OCI-LY3 (cell line): ENCODE results near the gene LMO1.
A peak's percentile ranks its signal among the peaks of the same experiment; 100 is the strongest.

Experiments
- H2AFZ ChIP-seq: fragments of 200-600, 300-600 bp; shearing (Covaris generic); 2 replicates; pipeline ENCODE4 v1.6.0; 2014; ENCODE audit warnings: antibody characterized with exemption, low read depth, low read length
- H3K27ac ChIP-seq: fragments of 200-600, 300-600 bp; sonication (generic); 2 replicates; pipeline ENCODE4 v1.5.1; 2014; ENCODE audit warnings: mild to moderate bottlenecking, low read length, moderate library complexity, mixed read lengths
- H3K27me3 ChIP-seq: fragments of 200-600, 300-600 bp; sonication (generic); 2 replicates; pipeline ENCODE4 v1.6.1; 2014; ENCODE audit warnings: low read depth, low read length, mixed read lengths
- H3K36me3 ChIP-seq: fragments of 200-600, 300-600 bp; sonication (generic); replicated peaks from 2 replicates; pipeline ENCODE3; 2014; ENCODE audit warnings: low read depth, low read length, mixed read lengths
- H3K4me1 ChIP-seq: fragments of 300-600, 200-600 bp; sonication (generic); 2 replicates; pipeline ENCODE4 v1.6.1; 2014; ENCODE audit warnings: low read length, mixed read lengths
- H3K4me2 ChIP-seq: fragments of 200-600, 300-600 bp; sonication (generic); 2 replicates; pipeline ENCODE4 v1.6.1; 2014; ENCODE audit warnings: low read length, mixed read lengths
- H3K4me3 ChIP-seq: fragments of 300-600, 200-600 bp; sonication (generic); 2 replicates; pipeline ENCODE4 v1.5.1; 2014; ENCODE audit warnings: antibody characterized with exemption, mild to moderate bottlenecking, low read length, moderate library complexity
- H3K79me2 ChIP-seq: fragments of 300-600, 200-600 bp; shearing (Covaris generic); 2 replicates; pipeline ENCODE4 v1.6.1; 2014; ENCODE audit warnings: mild to moderate bottlenecking, low read length, mixed read lengths
- H3K9ac ChIP-seq: fragments of 300-600, 200-600 bp; shearing (Covaris generic); 2 replicates; pipeline ENCODE4 v1.6.0; 2014; ENCODE audit warnings: mild to moderate bottlenecking, low read length, moderate library complexity
- H3K9me3 ChIP-seq: fragments of 200-600, 300-600 bp; shearing (Covaris generic); 2 replicates; pipeline ENCODE4 v1.6.1; 2014; ENCODE audit warnings: low read length, mixed read lengths; ENCODE audit not compliant: insufficient read depth
- H4K20me1 ChIP-seq: fragments of 200-600, 300-600 bp; sonication (generic); 2 replicates; pipeline ENCODE4 v1.6.1; 2016; ENCODE audit warnings: low read length, mixed read lengths; ENCODE audit not compliant: insufficient read depth
- CTCF ChIP-seq: fragments of 200-600, 300-600 bp; sonication (generic); IDR thresholded peaks from 2 replicates; pipeline ENCODE4 v1.5.1; 2014; ENCODE audit warnings: antibody characterized with exemption, low read length, low read depth
- EZH2phosphoT487 ChIP-seq: fragments of 200-600 bp; shearing (Covaris generic); IDR thresholded peaks from 2 replicates; pipeline ENCODE4 v1.6.1; 2018; ENCODE audit warnings: antibody characterized with exemption, mixed run types, low read depth

Gene LMO1

GRCh38 chr11:8199676-8200075, 64.0 kb downstream of the LMO1 start:
- no peak overlapping the region for H3K4me2 ChIP-seq
- H2AFZ ChIP-seq = no peak overlapping the region
- no peaks in the 10 kb centered on the region for H3K79me2 ChIP-seq
- H3K27me3 ChIP-seq = no peaks in the 10 kb centered on the region
- H3K36me3 ChIP-seq = no peaks in the 10 kb centered on the region
- TF ChIP-seq CTCF (no peak), EZH2phosphoT487 (no peak)
- H4K20me1 ChIP-seq = no peaks in the 10 kb centered on the region
- H3K9ac ChIP-seq = no peak overlapping the region
- H3K4me1 ChIP-seq = peaks cover 61% of the 10 kb centered on the region
- H3K4me3 ChIP-seq = no peak overlapping the region
- H3K9me3 ChIP-seq = no peaks in the 10 kb centered on the region
- no peak overlapping the region for H3K27ac ChIP-seq

- Histone ChIP-seq H3K36me3 (no peaks in the 10 kb centered on the region), H3K4me2 (no peak overlapping the region), H3K79me2 (no peaks in the 10 kb centered on the region), H3K4me1 (peaks cover 40% of the 10 kb centered on the region), H3K9ac (no peak overlapping the region), H3K9me3 (no peaks in the 10 kb centered on the region), H2AFZ (no peak overlapping the region), H3K4me3 (no peak overlapping the region), H3K27me3 (no peaks in the 10 kb centered on the region), H4K20me1 (no peaks in the 10 kb centered on the region), H3K27ac (no peak overlapping the region)
- TF ChIP-seq CTCF = no peak
- no peak for TF ChIP-seq EZH2phosphoT487
Measured at GRCh38 chr11:8196749-8197148, 66.9 kb downstream of the LMO1 start.

- Histone ChIP-seq H3K4me1 (peaks cover 34% of the 10 kb centered on the region), H3K4me2 (peak overlapping the region; percentile 12), H3K9me3 (no peaks in the 10 kb centered on the region), H3K27ac (no peak overlapping the region), H3K4me3 (no peak overlapping the region), H3K36me3 (no peaks in the 10 kb centered on the region), H2AFZ (no peak overlapping the region), H3K9ac (no peak overlapping the region), H3K79me2 (no peaks in the 10 kb centered on the region), H3K27me3 (no peaks in the 10 kb centered on the region), H4K20me1 (no peaks in the 10 kb centered on the region)
- TF ChIP-seq EZH2phosphoT487 (no peak), CTCF (no peak)
Measured at GRCh38 chr11:8194956-8195355, 68.7 kb downstream of the LMO1 start.

- Histone ChIP-seq H3K9ac (no peak overlapping the region), H3K27ac (no peak overlapping the region), H4K20me1 (no peaks in the 10 kb centered on the region), H3K36me3 (no peaks in the 10 kb centered on the region), H3K27me3 (no peaks in the 10 kb centered on the region), H3K4me1 (peaks cover 29% of the 10 kb centered on the region), H3K4me2 (no peak overlapping the region; the same call in 1 of the 2 replicates), H3K79me2 (no peaks in the 10 kb centered on the region), H3K4me3 (no peak overlapping the region), H2AFZ (peak overlapping the region; percentile 51; the same call in 1 of the 2 replicates), H3K9me3 (no peaks in the 10 kb centered on the region)
- TF ChIP-seq CTCF (no peak), EZH2phosphoT487 (no peak)
Measured at GRCh38 chr11:8192896-8193209, 70.8 kb downstream of the LMO1 start.
